ENCODE results near the gene OCIAD2.
"Not testable (repeated sequence)": the region's sequence is repeated elsewhere in the genome, so short reads cannot be mapped to it uniquely, and the experiment has no call there.

The OCIAD2 gene

GRCh38 chr4:48854395-48854683, 52.2 kb downstream of the OCIAD2 start:
- no peak for DNase-seq (ENCODE audit: low spot score)

GRCh38 chr4:48853604-48854394, 52.8 kb downstream of the OCIAD2 start:
- no peak for DNase-seq (ENCODE audit: low spot score)

- no peak for DNase-seq (ENCODE audit: low spot score)
These were observed 54.9 kb downstream of the OCIAD2 start for GRCh38 chr4:48851651-48852050.

- DNase-seq (ENCODE audit: low spot score): not testable (repeated sequence)
These were observed 57.8 kb downstream of the OCIAD2 start for GRCh38 chr4:48848799-48849198.

- DNase-seq (ENCODE audit: low spot score): no peak
These were observed 61.7 kb downstream of the OCIAD2 start for GRCh38 chr4:48844843-48845242.

GRCh38 chr4:48841045-48841827, 65.3 kb downstream of the OCIAD2 start:
- DNase-seq (ENCODE audit: low spot score): no peak

GRCh38 chr4:48836658-48837057, 69.9 kb downstream of the OCIAD2 start:
- no peak for DNase-seq (ENCODE audit: low spot score)

Data from AG08396 (cell line).